OCI-LY3 (cell line): ENCODE measurements around the gene ASXL3.

Experiments
- H2AFZ ChIP-seq: fragments of 200-600, 300-600 bp; shearing (Covaris generic); 2 replicates; pipeline ENCODE4 v1.6.0; 2014; ENCODE audit warnings: antibody characterized with exemption, low read depth, low read length
- H3K27ac ChIP-seq: fragments of 200-600, 300-600 bp; sonication (generic); 2 replicates; pipeline ENCODE4 v1.5.1; 2014; ENCODE audit warnings: mild to moderate bottlenecking, low read length, moderate library complexity, mixed read lengths
- H3K27me3 ChIP-seq: fragments of 200-600, 300-600 bp; sonication (generic); 2 replicates; pipeline ENCODE4 v1.6.1; 2014; ENCODE audit warnings: low read depth, low read length, mixed read lengths
- H3K36me3 ChIP-seq: fragments of 200-600, 300-600 bp; sonication (generic); replicated peaks from 2 replicates; pipeline ENCODE3; 2014; ENCODE audit warnings: low read depth, low read length, mixed read lengths
- H3K4me1 ChIP-seq: fragments of 300-600, 200-600 bp; sonication (generic); 2 replicates; pipeline ENCODE4 v1.6.1; 2014; ENCODE audit warnings: low read length, mixed read lengths
- H3K4me2 ChIP-seq: fragments of 200-600, 300-600 bp; sonication (generic); 2 replicates; pipeline ENCODE4 v1.6.1; 2014; ENCODE audit warnings: low read length, mixed read lengths
- H3K4me3 ChIP-seq: fragments of 300-600, 200-600 bp; sonication (generic); 2 replicates; pipeline ENCODE4 v1.5.1; 2014; ENCODE audit warnings: antibody characterized with exemption, mild to moderate bottlenecking, low read length, moderate library complexity
- H3K79me2 ChIP-seq: fragments of 300-600, 200-600 bp; shearing (Covaris generic); 2 replicates; pipeline ENCODE4 v1.6.1; 2014; ENCODE audit warnings: mild to moderate bottlenecking, low read length, mixed read lengths
- H3K9ac ChIP-seq: fragments of 300-600, 200-600 bp; shearing (Covaris generic); 2 replicates; pipeline ENCODE4 v1.6.0; 2014; ENCODE audit warnings: mild to moderate bottlenecking, low read length, moderate library complexity
- H3K9me3 ChIP-seq: fragments of 200-600, 300-600 bp; shearing (Covaris generic); 2 replicates; pipeline ENCODE4 v1.6.1; 2014; ENCODE audit warnings: low read length, mixed read lengths; ENCODE audit not compliant: insufficient read depth
- H4K20me1 ChIP-seq: fragments of 200-600, 300-600 bp; sonication (generic); 2 replicates; pipeline ENCODE4 v1.6.1; 2016; ENCODE audit warnings: low read length, mixed read lengths; ENCODE audit not compliant: insufficient read depth
- CTCF ChIP-seq: fragments of 200-600, 300-600 bp; sonication (generic); IDR thresholded peaks from 2 replicates; pipeline ENCODE4 v1.5.1; 2014; ENCODE audit warnings: antibody characterized with exemption, low read length, low read depth
- EZH2phosphoT487 ChIP-seq: fragments of 200-600 bp; shearing (Covaris generic); IDR thresholded peaks from 2 replicates; pipeline ENCODE4 v1.6.1; 2018; ENCODE audit warnings: antibody characterized with exemption, mixed run types, low read depth

ASXL3 gene

DNA sequence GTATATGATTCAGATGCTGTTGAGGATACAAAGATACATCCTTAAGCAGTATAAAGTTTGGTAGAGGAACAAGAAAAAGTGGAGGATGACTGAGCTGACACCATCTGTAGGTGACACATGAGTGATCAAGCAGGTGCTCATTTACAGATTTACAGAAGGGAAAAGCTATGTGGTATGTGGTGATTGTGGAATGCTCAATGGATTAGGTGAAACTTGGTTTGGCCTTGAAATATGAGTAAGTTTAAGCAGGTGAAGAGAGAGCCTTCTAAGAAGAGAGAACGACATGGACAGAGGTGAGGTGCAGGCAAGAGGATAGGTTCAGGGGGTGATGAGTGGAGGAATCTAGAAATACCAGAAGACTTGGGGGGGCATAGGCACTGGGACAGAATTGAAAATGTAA, 5.9 kb downstream of the ASXL3 start:
- H3K27me3 ChIP-seq = no peaks in the 10 kb centered on the region
- H2AFZ ChIP-seq = no peak overlapping the region
- no peak overlapping the region for H3K9ac ChIP-seq
- H4K20me1 ChIP-seq = no peaks in the 10 kb centered on the region
- H3K4me2 ChIP-seq = peak overlapping the region; percentile 10
- TF ChIP-seq CTCF = no peak
- no peak for TF ChIP-seq EZH2phosphoT487
- no peaks in the 10 kb centered on the region for H3K9me3 ChIP-seq
- H3K79me2 ChIP-seq = no peaks in the 10 kb centered on the region
- no peak overlapping the region for H3K4me3 ChIP-seq
- peaks cover 21% of the 10 kb centered on the region for H3K4me1 ChIP-seq
- no peak overlapping the region for H3K27ac ChIP-seq
- no peaks in the 10 kb centered on the region for H3K36me3 ChIP-seq

DNA sequence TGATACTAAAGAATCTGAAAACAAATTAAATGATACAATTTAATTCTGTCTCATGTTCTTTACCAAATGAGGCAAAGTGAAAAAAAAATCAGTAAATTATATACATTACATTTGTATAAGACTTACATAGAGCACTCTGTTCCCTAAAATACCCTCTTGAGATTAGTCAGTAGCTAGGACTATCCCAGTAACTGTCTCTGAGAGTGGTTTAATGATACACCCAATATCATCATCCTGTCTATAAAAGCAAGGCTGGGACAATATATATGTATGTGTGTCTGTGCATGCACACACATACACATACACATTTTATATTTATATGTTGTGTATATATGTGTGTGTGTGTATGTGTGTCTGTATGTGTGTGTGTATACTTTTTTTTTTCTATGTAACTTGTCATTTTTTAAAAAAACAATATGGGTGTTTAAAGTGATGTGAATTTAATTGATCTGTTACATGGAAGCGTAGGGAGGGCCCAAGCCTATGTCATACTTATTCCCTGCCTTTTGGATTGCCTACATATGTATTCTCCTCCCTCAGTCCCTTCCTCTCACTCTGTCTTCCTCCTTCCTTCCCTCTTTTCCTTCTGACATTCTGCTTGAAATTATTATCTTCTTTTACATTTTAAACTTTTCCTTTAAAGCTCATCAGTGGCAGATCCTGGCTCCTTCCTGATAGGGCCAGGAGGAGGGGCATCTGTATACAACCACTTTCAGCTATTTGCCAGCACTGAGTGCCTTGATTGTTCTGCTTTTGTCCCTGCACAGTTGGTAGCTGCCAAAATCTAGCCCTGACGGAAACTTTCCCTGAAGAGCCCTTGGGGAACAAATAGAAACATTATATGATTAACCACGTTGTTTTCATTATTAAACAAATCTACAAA, 6.8 kb downstream of the ASXL3 start:
- Histone ChIP-seq H3K4me1 (peaks cover 21% of the 10 kb centered on the region), H3K4me2 (peak overlapping the region; percentile 10), H2AFZ (no peak overlapping the region), H3K79me2 (no peaks in the 10 kb centered on the region), H3K9me3 (no peaks in the 10 kb centered on the region), H3K27ac (no peak overlapping the region), H3K9ac (no peak overlapping the region), H3K27me3 (no peaks in the 10 kb centered on the region), H3K36me3 (no peaks in the 10 kb centered on the region), H4K20me1 (no peaks in the 10 kb centered on the region), H3K4me3 (no peak overlapping the region)
- no peak for TF ChIP-seq EZH2phosphoT487
- TF ChIP-seq CTCF = no peak

DNA sequence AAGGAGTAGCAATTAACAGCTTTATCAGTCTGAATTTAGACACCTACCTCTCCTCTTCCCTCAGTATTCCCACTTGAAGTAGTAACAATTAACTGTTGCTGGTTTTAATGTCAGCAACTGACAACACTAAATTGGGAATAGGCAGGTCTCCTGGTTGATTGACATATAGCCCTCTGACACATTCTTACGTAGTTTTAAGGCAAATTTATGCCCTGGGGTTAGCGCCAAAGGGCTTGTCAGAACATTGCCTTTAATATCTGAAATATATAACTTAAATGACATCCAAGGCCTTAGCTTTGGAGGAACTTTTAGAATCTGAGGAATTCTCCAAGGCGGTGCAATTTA, 7.4 kb downstream of the ASXL3 start:
- H3K36me3 ChIP-seq = no peaks in the 10 kb centered on the region
- no peak overlapping the region for H3K4me2 ChIP-seq
- H2AFZ ChIP-seq = no peak overlapping the region
- H3K9me3 ChIP-seq = no peaks in the 10 kb centered on the region
- H3K27me3 ChIP-seq = no peaks in the 10 kb centered on the region
- H3K9ac ChIP-seq = no peak overlapping the region
- H3K4me1 ChIP-seq = peaks cover 21% of the 10 kb centered on the region
- H3K27ac ChIP-seq = no peak overlapping the region
- no peaks in the 10 kb centered on the region for H4K20me1 ChIP-seq
- no peaks in the 10 kb centered on the region for H3K79me2 ChIP-seq
- TF ChIP-seq CTCF (no peak), EZH2phosphoT487 (no peak)
- no peak overlapping the region for H3K4me3 ChIP-seq

GRCh38 chr18:33588361-33588760, 10.3 kb downstream of the ASXL3 start:
- H2AFZ ChIP-seq = no peak overlapping the region
- no peaks in the 10 kb centered on the region for H4K20me1 ChIP-seq
- no peak overlapping the region for H3K9ac ChIP-seq
- H3K9me3 ChIP-seq = no peaks in the 10 kb centered on the region
- no peaks in the 10 kb centered on the region for H3K79me2 ChIP-seq
- no peak overlapping the region for H3K27ac ChIP-seq
- no peak overlapping the region for H3K4me2 ChIP-seq
- no peaks in the 10 kb centered on the region for H3K36me3 ChIP-seq
- no peaks in the 10 kb centered on the region for H3K27me3 ChIP-seq
- no peak overlapping the region for H3K4me3 ChIP-seq
- TF ChIP-seq CTCF (no peak), EZH2phosphoT487 (no peak)
- H3K4me1 ChIP-seq = peaks cover 18% of the 10 kb centered on the region
